H1 (cell line): Measurements from ENCODE around the gene UROC1. TPM values are rescaled to one million over a fixed set of nuclear protein-coding genes. Genes with fewer than 3 reads are reported as not detected.
A peak's percentile ranks its signal among the peaks of the same experiment; 100 is the strongest.

ENCODE experiments used
- CTCF ChIA-PET: fragments of 300-600 bp; sonication (Branson Sonifier 250); formaldehyde crosslinking; loops from one replicate; lab custom pipeline; 2021; ENCODE audit not compliant: partially characterized antibody; lab: Charles Lee
- POLR2A ChIA-PET: fragments of 300-600 bp; sonication (Branson Sonifier 250); formaldehyde crosslinking; loops from one replicate; lab custom pipeline; 2021; ENCODE audit warnings: inconsistent platforms; ENCODE audit not compliant: partially characterized antibody; lab: Charles Lee
- DNase-seq, 2 experiments: peaks; one replicate each; pipeline versions ENCODE4 v3.0.0 to v3.0.0-alpha.2; 2010 to 2022; ENCODE audit warnings: low spot score in 2 of 2, low read depth in 1 of 2, mixed read lengths in 1 of 2
- FAIRE-seq: peaks from 2 replicates; lab custom pipeline; 2011; peaks lifted over from hg19 to GRCh38; lab: Jason Lieb, UNC
- H2AFZ ChIP-seq: 2 replicates; pipeline ENCODE4 v1.8.1; 2012; ENCODE audit warnings: low read length, inconsistent platforms
- H2AK5ac ChIP-seq: 2 replicates; pipeline ENCODE4 v1.6.1; 2013; ENCODE audit warnings: low read depth, low read length
- H2BK120ac ChIP-seq: replicated peaks from 2 replicates; pipeline ENCODE3; 2013; ENCODE audit warnings: low read depth, low read length, inconsistent platforms
- H2BK12ac ChIP-seq: 2 replicates; pipeline ENCODE4 v1.6.1; 2013; ENCODE audit warnings: low read depth, low read length
- H2BK15ac ChIP-seq: 2 replicates; pipeline ENCODE4 v1.6.1; 2013; ENCODE audit warnings: low read length
- H2BK20ac ChIP-seq: 2 replicates; pipeline ENCODE4 v1.6.1; 2013; ENCODE audit warnings: low read length
- H2BK5ac ChIP-seq: 2 replicates; pipeline ENCODE4 v1.6.1; 2013; ENCODE audit warnings: low read depth, low read length
- H3K14ac ChIP-seq: 2 replicates; pipeline ENCODE4 v1.6.1; 2013; ENCODE audit warnings: inconsistent platforms; ENCODE audit not compliant: insufficient read length
- H3K18ac ChIP-seq: 2 replicates; pipeline ENCODE4 v1.6.1; 2013; ENCODE audit warnings: low read length; ENCODE audit errors: extremely low read depth
- H3K23ac ChIP-seq: 2 replicates; pipeline ENCODE4 v1.6.1; 2013; ENCODE audit warnings: inconsistent platforms; ENCODE audit not compliant: insufficient read length
- H3K23me2 ChIP-seq: 2 replicates; pipeline ENCODE4 v1.6.1; 2013; ENCODE audit warnings: low read depth, low read length
- H3K27ac ChIP-seq: 2 replicates; pipeline ENCODE4 v1.6.1; 2011; ENCODE audit warnings: low read depth, low read length, inconsistent platforms
- H3K27me3 ChIP-seq, 4 experiments: replicated peaks in 1 of 4; 1 replicate in 1 of 4; 2 replicates in 3 of 4; pipeline versions ENCODE4 v1.6.1 to v1.8.1; 2011 to 2013; ENCODE audit warnings: low read length in 3 of 4, mild to moderate bottlenecking in 3 of 4, inconsistent platforms in 2 of 4, mixed read lengths in 2 of 4, moderate library complexity in 1 of 4; ENCODE audit not compliant: control insufficient read depth in 3 of 4, insufficient read depth in 3 of 4; ENCODE audit errors: extremely low read depth in 1 of 4
- H3K36me3 ChIP-seq, 4 experiments: 2 replicates each; pipeline versions ENCODE4 v1.6.1 to v1.8.1; 2011 to 2013; ENCODE audit warnings: mild to moderate bottlenecking in 4 of 4, low read length in 3 of 4, moderate library complexity in 2 of 4, control low read depth in 1 of 4, inconsistent platforms in 1 of 4; ENCODE audit not compliant: insufficient read depth in 4 of 4, control insufficient read depth in 2 of 4
- H3K4ac ChIP-seq: replicated peaks from 2 replicates; pipeline ENCODE3; 2013; ENCODE audit warnings: low read length, low read depth, mixed read lengths, inconsistent platforms; ENCODE audit not compliant: insufficient read length
- H3K4me1 ChIP-seq, 4 experiments: replicated peaks in 1 of 4; 1 replicate in 1 of 4; 2 replicates in 3 of 4; pipeline versions ENCODE4 v1.6.1 to v1.8.1; 2011 to 2013; ENCODE audit warnings: low read length in 3 of 4, inconsistent platforms in 2 of 4, mixed read lengths in 1 of 4; ENCODE audit not compliant: insufficient read depth in 4 of 4, control insufficient read depth in 3 of 4
- H3K4me2 ChIP-seq, 2 experiments: 2 replicates each; pipeline versions ENCODE4 v1.6.1 to v1.8.1; 2011 to 2013; ENCODE audit warnings: low read depth in 2 of 2, low read length in 2 of 2, control low read depth in 1 of 2, inconsistent platforms in 1 of 2, mild to moderate bottlenecking in 1 of 2; ENCODE audit not compliant: insufficient read depth in 1 of 2
- H3K4me3 ChIP-seq, 4 experiments: fragments of 200-600, 300-600 bp in 1 of 4; sonication (generic), shearing (Covaris generic), sonication (Bioruptor Twin) in 1 of 4; 2 replicates each; pipeline versions ENCODE4 v1.5.1 to v1.8.1; 2011 to 2016; ENCODE audit warnings: low read length in 4 of 4, low read depth in 3 of 4, control low read depth in 2 of 4, inconsistent platforms in 2 of 4, mild to moderate bottlenecking in 2 of 4, mixed read lengths in 1 of 4, moderate library complexity in 1 of 4; ENCODE audit not compliant: insufficient read depth in 2 of 4; ENCODE audit errors: extremely low read depth in 1 of 4
- H3K56ac ChIP-seq: replicated peaks from 2 replicates; pipeline ENCODE3; 2013; ENCODE audit warnings: low read depth, mild to moderate bottlenecking, mixed read lengths, low read length, inconsistent platforms; ENCODE audit not compliant: insufficient read length
- H3K79me1 ChIP-seq: 2 replicates; pipeline ENCODE4 v1.6.1; 2013; ENCODE audit warnings: low read depth, low read length, control low read depth
- H3K79me2 ChIP-seq, 2 experiments: 2 replicates each; pipeline versions ENCODE4 v1.6.1 to v1.8.1; 2012 to 2013; ENCODE audit warnings: low read length in 2 of 2, mild to moderate bottlenecking in 2 of 2, inconsistent platforms in 1 of 2; ENCODE audit not compliant: insufficient read depth in 2 of 2, control insufficient read depth in 1 of 2
- H3K9ac ChIP-seq, 4 experiments: replicated peaks in 1 of 4; 1 replicate in 1 of 4; 2 replicates in 3 of 4; pipeline versions ENCODE4 v1.6.1 to v1.8.1; 2011 to 2013; ENCODE audit warnings: low read depth in 3 of 4, low read length in 3 of 4, control low read depth in 2 of 4, mild to moderate bottlenecking in 2 of 4, moderate library complexity in 2 of 4, inconsistent platforms in 1 of 4; ENCODE audit errors: extremely low read depth in 1 of 4
- H3K9me3 ChIP-seq, 2 experiments: 2 replicates each; pipeline versions ENCODE4 v1.6.1 to v1.8.1; 2012 to 2013; ENCODE audit warnings: mild to moderate bottlenecking in 2 of 2, moderate library complexity in 2 of 2, control low read depth in 1 of 2, inconsistent platforms in 1 of 2, low read depth in 1 of 2, low read length in 1 of 2, mixed read lengths in 1 of 2; ENCODE audit not compliant: insufficient read depth in 2 of 2
- H4K20me1 ChIP-seq, 2 experiments: replicated peaks in 1 of 2; 2 replicates each; pipeline versions ENCODE3 to v1.8.1; 2011 to 2013; ENCODE audit warnings: inconsistent platforms in 2 of 2, low read length in 2 of 2, mild to moderate bottlenecking in 1 of 2; ENCODE audit not compliant: insufficient read depth in 2 of 2, control insufficient read depth in 1 of 2
- H4K5ac ChIP-seq: 2 replicates; pipeline ENCODE4 v1.6.1; 2013; ENCODE audit warnings: low read length, low read depth, mixed read lengths, inconsistent platforms; ENCODE audit not compliant: insufficient read length
- H4K8ac ChIP-seq: 2 replicates; pipeline ENCODE4 v1.8.0; 2013; ENCODE audit warnings: mild to moderate bottlenecking, moderate library complexity, low read length, inconsistent platforms; ENCODE audit not compliant: insufficient read depth; ENCODE audit errors: extremely low read depth
- H4K91ac ChIP-seq: replicated peaks from 2 replicates; pipeline ENCODE3; 2013; ENCODE audit warnings: low read length, mixed read lengths, inconsistent platforms; ENCODE audit not compliant: insufficient read length
- CBX5 ChIP-seq: fragments of 300-800, 300-1000 bp; sonication (generic); IDR thresholded peaks from 2 replicates; pipeline ENCODE4 v1.7.1; 2016; ENCODE audit warnings: antibody characterized with exemption, low read length, low read depth
- CEBPB ChIP-seq: IDR thresholded peaks from 2 replicates; pipeline ENCODE4 v1.6.1; 2012; ENCODE audit warnings: low read depth, low read length
- KDM4A ChIP-seq: IDR thresholded peaks from one replicate; pipeline ENCODE4 v1.7.1; 2012; ENCODE audit warnings: low read depth, mild to moderate bottlenecking, moderate library complexity, low read length, inconsistent platforms; ENCODE audit not compliant: severe bottlenecking
- NANOG ChIP-seq: IDR thresholded peaks from 2 replicates; pipeline ENCODE4 v1.6.1; 2011; ENCODE audit warnings: low read length, low read depth, mild to moderate bottlenecking, inconsistent platforms; ENCODE audit not compliant: insufficient read depth, poor library complexity, severe bottlenecking
- RFX5 ChIP-seq: IDR thresholded peaks from 2 replicates; pipeline ENCODE4 v1.6.1; 2011; ENCODE audit warnings: low read depth, low read length, improper control_type of control experiment, borderline replicate concordance
- WGBS, 2 experiments: shearing (Covaris generic) in 1 of 2; methylation state at CpG; one replicate each; pipeline versions ENCODE4 v1.1.6 to v1.1.7; 2013 to 2015; ENCODE audit warnings: low lambda C conversion rate in 2 of 2, mixed read lengths in 2 of 2, inconsistent platforms in 1 of 2, low coverage in 1 of 2, missing lambda C conversion rate in 1 of 2; ENCODE audit not compliant: insufficient replicate concordance in 2 of 2, insufficient coverage in 1 of 2, insufficient read length in 1 of 2; ENCODE audit errors: extremely low coverage in 1 of 2, missing lambda C conversion rate in 1 of 2; 5-methylcytosine and 5-hydroxymethylcytosine counted together
- polyA plus RNA-seq, 7 experiments: library from polyadenylated mRNA; depleted of rRNA in 3 of 7; stranded (reverse) in 5 of 7; unstranded in 2 of 7; fragments of >200 nt in 5 of 7; fragments of 200-250 nt in 2 of 7; gene quantifications; 1 replicate in 5 of 7; 2 replicates in 1 of 7; 4 replicates in 1 of 7; pipeline versions ENCODE4 v1.2.1 to v1.2.3, GENCODE V29; 2011 to 2013; ENCODE audit warnings: missing spikeins in 2 of 7, mixed read lengths in 2 of 7
- total RNA-seq: library from RNA; stranded (reverse); fragmentation: NEBNext Ultra II Directional; extraction: Animal tissue kit (Norgen Biotek cat#: 25700); gene quantifications from 2 replicates; pipeline ENCODE4 v1.2.1, GENCODE V29; 2021

The UROC1 gene
- total and polyA plus RNA-seq, 2 of the 8 experiments (the other 6 are each of a cell fraction or from before 2014, with no cell fraction given), result 0.03 TPM; not detected in 1

DNA sequence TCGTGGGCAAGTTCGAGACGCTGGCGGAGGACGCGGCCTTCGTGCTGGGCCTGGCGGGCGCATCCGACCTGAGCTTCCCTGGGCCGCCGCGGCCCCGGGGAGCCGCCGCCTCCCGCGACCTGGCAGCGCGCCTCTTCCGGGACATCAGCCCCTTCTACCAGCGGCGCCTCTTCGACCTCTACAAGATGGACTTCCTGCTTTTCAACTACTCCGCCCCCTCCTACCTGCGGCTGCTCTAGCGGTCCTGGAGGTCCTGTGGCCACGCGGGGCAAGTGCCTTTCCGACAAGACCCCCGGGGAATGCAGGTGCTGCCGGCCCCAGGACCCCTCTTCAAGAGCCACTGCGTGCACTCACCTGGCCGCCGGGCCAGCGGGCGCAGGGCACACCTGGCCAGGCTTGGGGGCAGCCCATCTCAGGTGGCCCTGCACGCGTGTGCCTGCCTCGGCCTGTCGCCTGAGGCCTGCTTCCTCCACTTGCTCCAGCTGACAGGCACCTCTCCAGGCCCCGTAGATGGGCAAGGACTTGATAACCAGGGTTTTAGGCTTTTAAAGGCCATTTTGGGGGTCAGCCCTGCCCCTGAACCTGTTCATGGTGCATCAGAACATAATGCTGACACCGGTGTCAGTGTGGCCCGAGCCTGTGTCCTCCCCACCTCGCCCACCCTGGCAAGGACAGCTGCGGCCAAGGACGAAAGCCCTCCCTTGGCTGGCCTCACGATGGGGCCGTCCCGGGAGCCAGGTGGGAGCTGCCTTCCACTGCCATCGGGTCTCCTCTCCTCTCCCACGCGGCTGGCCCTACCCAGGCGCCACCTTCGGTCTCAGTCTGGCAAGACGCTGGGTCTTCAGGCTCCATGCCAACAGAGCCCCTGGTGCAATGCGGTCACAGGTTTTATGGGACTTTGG is 25.0 kb upstream of the UROC1 start:
- Histone ChIP-seq H3K9ac (no peak overlapping the region), H3K36me3 (no peaks in the 10 kb centered on the region; a peak in 1 of 8 replicates), H3K23me2 (peaks cover 7% of the 10 kb centered on the region; the same call in 1 of the 2 replicates), H3K18ac (no peak overlapping the region; the same call in 1 of the 2 replicates), H3K9me3 (no peaks in the 10 kb centered on the region), H2AFZ (0 out of 2 replicates have a peak overlapping the region, but pooled peaks have one; percentile 32), H4K5ac (no peak overlapping the region), H2BK120ac (no peak overlapping the region), H2BK12ac (no peak overlapping the region), H3K4me1 (no peaks in the 10 kb centered on the region; a peak in 1 of 7 replicates), H3K4me3 (no peak overlapping the region), H3K79me2 (no peaks in the 10 kb centered on the region), H3K4me2 (no peak overlapping the region), H3K27ac (no peak overlapping the region), H2AK5ac (no peak overlapping the region), H4K91ac (no peak overlapping the region), H3K56ac (no peak overlapping the region), H2BK15ac (no peak overlapping the region), H4K20me1 (peaks cover 0 to 5% of the 10 kb centered on the region in 2 experiments), H3K79me1 (no peaks in the 10 kb centered on the region), H3K23ac (no peak overlapping the region), H2BK5ac (no peak overlapping the region; the same call in 1 of the 2 replicates), H4K8ac (no peak overlapping the region), H3K14ac (no peak overlapping the region), H3K4ac (no peak overlapping the region), H3K27me3 (peaks cover 0 to 5% (median 2%) of the 10 kb centered on the region in 4 experiments; a peak in 1 of 7 replicates), H2BK20ac (no peak overlapping the region)
- ChIA-PET CTCF (interaction anchor here (0.6 to 2.5 kb wide), 5 partner anchors 8 to 210 kb away, joined by 3 to 7 read pairs (median 5); no protein-coding TSS in a partner anchor), POLR2A (interaction anchor here (1.0 to 1.7 kb wide), 2 partner anchors 11 to 28 kb away, joined by 3 to 5 read pairs; no protein-coding TSS in a partner anchor)
- peak in 1 of 2 experiments; percentile 44 for DNase-seq
- TF ChIP-seq NANOG, result no peak
- TF ChIP-seq CEBPB, result no peak
- no peak for TF ChIP-seq CBX5
- TF ChIP-seq KDM4A, result peak; percentile 11
- TF ChIP-seq RFX5, result no peak
- WGBS, 2 experiments, result 88% methylated on average over 42 of the region's 57 CpGs; no CpG with 5 or more reads in 1 of the 2 experiments
- no peak for FAIRE-seq
